ENCODE measurements around the gene PPP1R13B. TPM values are rescaled to one million over a fixed set of nuclear protein-coding genes. Genes with fewer than 3 reads are reported as not detected.
"Not testable (repeated sequence)": the region's sequence is repeated elsewhere in the genome, so short reads cannot be mapped to it uniquely, and the experiment has no call there.

PPP1R13B gene
- total and polyA plus RNA-seq, 7 experiments from 2014 or later = 3.3 to 26.8 (median 16.9) TPM

- H3K27ac ChIP-seq (ENCODE audit: low read depth, low read length) = no peak overlapping the region
- peaks cover 0 to 64% (median 7%) of the 10 kb centered on the region in 3 experiments for H3K36me3 ChIP-seq (ENCODE audit: control insufficient read depth in 2 of 3, insufficient read depth in 3 of 3, low read length in 3 of 3)
- Mint-ChIP-seq H3K36me3 (peaks cover 0 to 30% (median 0%) of the 10 kb centered on the region in 5 donors), H3K4me3 (no peak overlapping the region), H3K4me1 (peaks cover 3 to 14% (median 4%) of the 10 kb centered on the region in 7 donors), H3K27me3 (no peaks in the 10 kb centered on the region), H3K27ac (no peak overlapping the region), H3K9me3 (no peaks in the 10 kb centered on the region)
- H3K27me3 ChIP-seq (ENCODE audit: control insufficient read depth in 2 of 2, insufficient read depth in 2 of 2, low read length in 2 of 2) = no peaks in the 10 kb centered on the region
- intact Hi-C loops (cut with micrococcal nuclease) = no loop called here
- no peak overlapping the region for H3K4me3 ChIP-seq (ENCODE audit: low read length)
- DNase-seq (no peak), ATAC-seq (no peak)
- ChIA-PET POLR2A (no interaction called here), CTCF (no interaction called here)
- no peaks in the 10 kb centered on the region for H3K4me1 ChIP-seq (ENCODE audit: control insufficient read depth in 2 of 2, insufficient read depth in 2 of 2, low read length in 2 of 2)
- no peaks in the 10 kb centered on the region for H3K9me3 ChIP-seq (ENCODE audit: control insufficient read depth in 2 of 3, low read length in 3 of 3)
These were observed 154.5 kb downstream of the PPP1R13B start for GRCh38 chr14:103692871-103693270.

- ATAC-seq = no peak
- H3K27me3 ChIP-seq (ENCODE audit: control insufficient read depth in 2 of 2, insufficient read depth in 2 of 2, low read length in 2 of 2) = no peaks in the 10 kb centered on the region
- peaks cover 2 to 14% (median 4%) of the 10 kb centered on the region in 7 donors for H3K4me1 Mint-ChIP-seq
- POLR2A ChIA-PET = no interaction called here
- no peak for DNase-seq
- H3K36me3 Mint-ChIP-seq = peaks cover 0 to 28% (median 0%) of the 10 kb centered on the region in 5 donors
- H3K36me3 ChIP-seq (ENCODE audit: control insufficient read depth in 2 of 3, insufficient read depth in 3 of 3, low read length in 3 of 3) = peaks cover 0 to 68% (median 7%) of the 10 kb centered on the region in 3 experiments
- CTCF ChIA-PET = no interaction called here
- intact Hi-C loops (cut with micrococcal nuclease) = no loop called here
- H3K4me3 Mint-ChIP-seq = no peak overlapping the region
- no peaks in the 10 kb centered on the region for H3K9me3 ChIP-seq (ENCODE audit: control insufficient read depth in 2 of 3, low read length in 3 of 3)
- no peak overlapping the region for H3K27ac Mint-ChIP-seq
- H3K4me1 ChIP-seq (ENCODE audit: control insufficient read depth in 2 of 2, insufficient read depth in 2 of 2, low read length in 2 of 2) = no peaks in the 10 kb centered on the region
- H3K9me3 Mint-ChIP-seq = no peaks in the 10 kb centered on the region
- H3K27me3 Mint-ChIP-seq = no peaks in the 10 kb centered on the region
- no peak overlapping the region for H3K4me3 ChIP-seq (ENCODE audit: low read length)
- no peak overlapping the region for H3K27ac ChIP-seq (ENCODE audit: low read depth, low read length)
These were observed 155.2 kb downstream of the PPP1R13B start for GRCh38 chr14:103692159-103692558.

- CTCF ChIA-PET; H3K27me3 ChIP-seq (ENCODE audit: control insufficient read depth in 2 of 2, insufficient read depth in 2 of 2, low read length in 2 of 2); H3K27me3 Mint-ChIP-seq; H3K9me3 Mint-ChIP-seq; H3K4me1 ChIP-seq (ENCODE audit: control insufficient read depth in 2 of 2, insufficient read depth in 2 of 2, low read length in 2 of 2); H3K27ac Mint-ChIP-seq; H3K27ac ChIP-seq (ENCODE audit: low read depth, low read length); DNase-seq; H3K9me3 ChIP-seq (ENCODE audit: control insufficient read depth in 2 of 3, low read length in 3 of 3); intact Hi-C loops (cut with micrococcal nuclease); ATAC-seq; H3K4me3 Mint-ChIP-seq; H3K4me3 ChIP-seq (ENCODE audit: low read length); POLR2A ChIA-PET: not testable (repeated sequence)
- Mint-ChIP-seq H3K4me1 (peaks cover 2 to 14% (median 4%) of the 10 kb centered on the region in 7 donors), H3K36me3 (peaks cover 0 to 27% (median 0%) of the 10 kb centered on the region in 5 donors)
- H3K36me3 ChIP-seq (ENCODE audit: control insufficient read depth in 2 of 3, insufficient read depth in 3 of 3, low read length in 3 of 3) = peaks cover 0 to 73% (median 11%) of the 10 kb centered on the region in 3 experiments
These were observed 155.7 kb downstream of the PPP1R13B start for GRCh38 chr14:103691655-103692054.

GRCh38 chr14:103690332-103690731 is 157.0 kb downstream of the PPP1R13B start:
- peaks cover 0 to 4% (median 0%) of the 10 kb centered on the region in 7 donors for H3K4me1 Mint-ChIP-seq
- CTCF ChIA-PET = no interaction called here
- POLR2A ChIA-PET = no interaction called here
- H3K4me3 Mint-ChIP-seq = no peak overlapping the region
- Histone ChIP-seq H3K4me1 (ENCODE audit: control insufficient read depth in 2 of 2, insufficient read depth in 2 of 2, low read length in 2 of 2) (no peaks in the 10 kb centered on the region), H3K9me3 (ENCODE audit: control insufficient read depth in 2 of 3, low read length in 3 of 3) (no peaks in the 10 kb centered on the region), H3K4me3 (ENCODE audit: low read length) (no peak overlapping the region), H3K27me3 (ENCODE audit: control insufficient read depth in 2 of 2, insufficient read depth in 2 of 2, low read length in 2 of 2) (no peaks in the 10 kb centered on the region), H3K27ac (ENCODE audit: low read depth, low read length) (no peak overlapping the region), H3K36me3 (ENCODE audit: control insufficient read depth in 2 of 3, insufficient read depth in 3 of 3, low read length in 3 of 3) (peaks cover 9 to 82% (median 14%) of the 10 kb centered on the region in 3 experiments)
- peak overlapping the region in 3 of 9 donors; percentile 17 to 48 (median 36) for H3K27ac Mint-ChIP-seq
- H3K9me3 Mint-ChIP-seq = no peaks in the 10 kb centered on the region
- ATAC-seq (no peak), DNase-seq (no peak)
- intact Hi-C loops (cut with micrococcal nuclease) = no loop called here
- H3K27me3 Mint-ChIP-seq = no peaks in the 10 kb centered on the region
- H3K36me3 Mint-ChIP-seq = peaks cover 0 to 22% (median 5%) of the 10 kb centered on the region in 5 donors

- DNase-seq = no peak
- no peak overlapping the region for H3K4me3 ChIP-seq (ENCODE audit: low read length)
- Mint-ChIP-seq H3K27ac (peak overlapping the region in 1 of 9 donors; percentile 25), H3K4me3 (no peak overlapping the region), H3K4me1 (peaks cover 0 to 4% (median 0%) of the 10 kb centered on the region in 7 donors), H3K36me3 (peaks cover 0 to 21% (median 5%) of the 10 kb centered on the region in 5 donors), H3K9me3 (no peaks in the 10 kb centered on the region), H3K27me3 (no peaks in the 10 kb centered on the region)
- no peaks in the 10 kb centered on the region for H3K27me3 ChIP-seq (ENCODE audit: control insufficient read depth in 2 of 2, insufficient read depth in 2 of 2, low read length in 2 of 2)
- H3K27ac ChIP-seq (ENCODE audit: low read depth, low read length) = no peak overlapping the region
- CTCF ChIA-PET = interaction anchor here (0.7 to 1.0 kb wide), 2 partner anchors 10 to 76 kb away, joined by 3 read pairs; no protein-coding TSS in a partner anchor
- POLR2A ChIA-PET = no interaction called here
- no peaks in the 10 kb centered on the region for H3K4me1 ChIP-seq (ENCODE audit: control insufficient read depth in 2 of 2, insufficient read depth in 2 of 2, low read length in 2 of 2)
- intact Hi-C loops (cut with micrococcal nuclease) = loop anchor here in 1 of 2 donors (10.0 kb wide), 1 partner anchor 56 kb away; no protein-coding TSS in a partner anchor
- no peaks in the 10 kb centered on the region for H3K9me3 ChIP-seq (ENCODE audit: control insufficient read depth in 2 of 3, low read length in 3 of 3)
- H3K36me3 ChIP-seq (ENCODE audit: control insufficient read depth in 2 of 3, insufficient read depth in 3 of 3, low read length in 3 of 3) = peaks cover 9 to 85% (median 11%) of the 10 kb centered on the region in 3 experiments
- ATAC-seq = no peak
These were observed 158.2 kb downstream of the PPP1R13B start for GRCh38 chr14:103688906-103689902.

GRCh38 chr14:103688441-103688840 is 158.9 kb downstream of the PPP1R13B start:
- H3K4me1 ChIP-seq (ENCODE audit: control insufficient read depth in 2 of 2, insufficient read depth in 2 of 2, low read length in 2 of 2) = no peaks in the 10 kb centered on the region
- peak overlapping the region in 1 of 9 donors; percentile 25 for H3K27ac Mint-ChIP-seq
- H3K9me3 ChIP-seq (ENCODE audit: control insufficient read depth in 2 of 3, low read length in 3 of 3) = no peaks in the 10 kb centered on the region
- H3K4me3 ChIP-seq (ENCODE audit: low read length) = no peak overlapping the region
- intact Hi-C loops (cut with micrococcal nuclease) = loop anchor here in 1 of 2 donors (10.0 kb wide), 1 partner anchor 56 kb away; no protein-coding TSS in a partner anchor
- CTCF ChIA-PET = interaction anchor here (0.7 to 1.0 kb wide), 2 partner anchors 9 to 75 kb away, joined by 3 read pairs; no protein-coding TSS in a partner anchor
- no peak overlapping the region for H3K4me3 Mint-ChIP-seq
- no peaks in the 10 kb centered on the region for H3K27me3 ChIP-seq (ENCODE audit: control insufficient read depth in 2 of 2, insufficient read depth in 2 of 2, low read length in 2 of 2)
- H3K4me1 Mint-ChIP-seq = peaks cover 0 to 4% (median 0%) of the 10 kb centered on the region in 7 donors
- POLR2A ChIA-PET = no interaction called here
- H3K27me3 Mint-ChIP-seq = no peaks in the 10 kb centered on the region
- no peak overlapping the region for H3K27ac ChIP-seq (ENCODE audit: low read depth, low read length)
- ATAC-seq (no peak), DNase-seq (no peak)
- H3K9me3 Mint-ChIP-seq = no peaks in the 10 kb centered on the region
- peaks cover 7 to 85% (median 11%) of the 10 kb centered on the region in 3 experiments for H3K36me3 ChIP-seq (ENCODE audit: control insufficient read depth in 2 of 3, insufficient read depth in 3 of 3, low read length in 3 of 3)
- peaks cover 0 to 14% (median 5%) of the 10 kb centered on the region in 5 donors for H3K36me3 Mint-ChIP-seq

Measured in naive thymus-derived CD4-positive, alpha-beta T cell (primary cell).